HG03175 (cell line): Measurements from ENCODE around the gene DDX21.
"Not testable (repeated sequence)": the region's sequence is repeated elsewhere in the genome, so short reads cannot be mapped to it uniquely, and the experiment has no call there.

Experiments
- ATAC-seq: cut with Tn5 transposase; IDR thresholded peaks from one replicate; pipeline ENCODE4 v1.9.1; 2021; ENCODE audit warnings: mild to moderate bottlenecking, moderate library complexity; ENCODE audit not compliant: unreplicated experiment

The DDX21 gene

GRCh38 chr10:68987611-68988010 lies 31.6 kb downstream of the DDX21 start:
- ATAC-seq = no peak

DNA sequence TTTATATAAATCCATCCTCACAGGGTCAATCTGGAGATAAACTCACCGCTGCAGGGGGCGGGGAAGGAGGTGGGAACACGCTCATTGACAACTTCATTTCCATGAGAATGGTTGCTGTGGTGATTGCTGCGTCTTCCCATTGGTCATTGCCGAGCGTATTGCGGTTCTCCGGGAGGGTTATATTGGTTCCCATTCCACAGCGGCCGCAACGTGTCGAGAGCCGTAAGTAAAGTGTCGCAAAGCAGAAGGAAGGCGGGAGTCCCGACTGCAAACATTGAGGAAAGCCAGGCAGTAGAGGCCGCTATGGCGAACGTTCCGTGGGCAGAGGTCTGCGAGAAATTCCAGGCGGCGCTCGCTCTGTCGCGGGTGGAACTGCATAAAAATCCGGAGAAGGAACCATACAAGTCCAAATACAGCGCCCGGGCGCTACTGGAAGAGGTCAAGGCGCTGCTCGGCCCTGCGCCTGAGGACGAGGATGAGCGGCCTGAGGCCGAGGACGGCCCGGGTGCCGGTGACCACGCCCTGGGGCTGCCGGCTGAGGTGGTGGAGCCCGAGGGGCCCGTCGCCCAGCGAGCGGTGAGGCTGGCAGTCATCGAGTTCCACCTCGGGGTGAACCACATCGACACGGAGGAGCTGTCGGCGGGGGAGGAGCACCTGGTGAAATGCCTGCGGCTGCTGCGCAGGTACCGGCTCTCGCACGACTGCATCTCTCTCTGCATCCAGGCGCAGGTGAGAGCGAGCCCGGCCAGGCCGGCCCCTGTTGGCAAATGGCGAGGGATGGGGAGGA lies 32.8 kb downstream of the DDX21 start, which contains the start of gene KIFBP:
KIFBP (plus strand) TSS at position 274 of the 787 bp plus-strand sequence; CDS start at position 304, 30 bp downstream.
- ATAC-seq = peak; percentile 76

DNA sequence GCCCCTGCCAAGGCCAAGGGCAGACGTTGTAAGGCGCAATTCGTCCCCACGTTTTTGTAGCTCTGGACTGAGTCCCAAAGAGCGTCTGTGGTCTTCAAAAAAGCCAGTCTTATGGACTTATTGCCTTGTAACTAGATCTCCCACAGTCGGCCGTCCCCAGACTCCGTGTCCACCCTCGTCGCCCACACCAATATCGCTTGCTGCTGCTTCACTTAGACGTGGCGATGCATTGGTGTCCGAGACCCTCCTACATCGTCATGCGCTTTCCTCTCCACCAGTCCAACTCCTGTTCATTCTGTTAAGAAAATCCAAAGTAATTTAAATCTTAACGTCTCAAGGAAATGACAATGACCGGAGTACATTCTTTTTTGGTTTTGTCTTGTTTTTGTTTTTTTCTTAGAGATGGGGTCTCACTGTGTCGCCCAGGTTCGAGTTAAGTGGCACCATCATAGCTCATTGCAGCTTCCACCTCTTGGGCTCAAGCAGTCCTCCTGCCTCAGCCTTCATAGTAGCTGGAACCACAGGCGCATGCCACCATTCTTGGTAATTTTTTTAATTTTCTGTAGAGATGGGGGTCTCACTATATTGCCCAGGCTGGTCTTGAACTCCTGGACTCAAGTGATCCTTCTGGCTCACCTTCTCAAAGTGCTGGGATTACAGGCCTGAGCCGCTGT lies 33.5 kb downstream of the DDX21 start:
- no peak for ATAC-seq

- ATAC-seq = no peak
These were observed 36.9 kb downstream of the DDX21 start for GRCh38 chr10:68992636-68993440.

DNA sequence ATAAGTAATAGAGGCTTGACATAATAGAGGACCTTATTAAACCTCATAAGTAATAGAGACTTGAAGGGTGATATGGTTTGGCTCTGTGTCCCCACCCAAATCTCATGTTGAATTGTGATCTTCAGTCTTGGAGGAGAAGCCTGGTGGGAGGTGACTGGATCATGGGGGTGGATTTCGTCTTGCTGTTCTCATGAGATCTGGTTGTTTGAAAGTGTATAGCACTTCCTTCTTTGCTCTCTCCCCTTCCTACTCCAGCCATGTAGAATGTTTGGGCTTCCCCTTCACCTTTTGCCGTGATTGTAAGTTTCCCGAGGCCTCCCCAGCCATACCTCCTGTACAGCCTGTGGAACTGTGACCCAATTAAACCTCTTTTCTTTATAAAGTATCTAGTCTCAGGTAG lies 41.2 kb downstream of the DDX21 start:
- ATAC-seq = no peak

GRCh38 chr10:69004821-69005220 lies 48.9 kb downstream of the DDX21 start:
- ATAC-seq = no peak

- ATAC-seq = no peak
These were observed 49.9 kb downstream of the DDX21 start for GRCh38 chr10:69005704-69006485.

GRCh38 chr10:69007260-69007659 lies 51.3 kb downstream of the DDX21 start:
- ATAC-seq = no peak

DNA sequence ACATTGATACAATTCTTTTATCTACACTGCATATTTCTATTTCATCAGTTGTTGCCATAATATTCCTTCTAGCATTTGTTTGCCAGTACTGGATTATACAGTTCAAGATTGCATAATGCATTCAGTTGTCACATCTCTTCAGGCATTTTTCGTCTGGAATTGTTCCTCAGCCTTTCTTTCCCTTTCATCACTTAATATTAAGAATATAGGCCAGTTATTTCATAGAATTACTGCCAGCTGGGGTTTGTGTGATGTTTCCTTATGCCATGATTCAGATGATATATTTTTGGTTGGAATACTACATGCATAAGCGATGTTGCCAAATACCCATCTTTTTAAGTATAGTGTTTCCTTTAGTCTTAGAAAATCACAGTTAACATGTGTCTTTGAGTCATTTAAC lies 53.4 kb downstream of the DDX21 start:
- ATAC-seq = no peak

DNA sequence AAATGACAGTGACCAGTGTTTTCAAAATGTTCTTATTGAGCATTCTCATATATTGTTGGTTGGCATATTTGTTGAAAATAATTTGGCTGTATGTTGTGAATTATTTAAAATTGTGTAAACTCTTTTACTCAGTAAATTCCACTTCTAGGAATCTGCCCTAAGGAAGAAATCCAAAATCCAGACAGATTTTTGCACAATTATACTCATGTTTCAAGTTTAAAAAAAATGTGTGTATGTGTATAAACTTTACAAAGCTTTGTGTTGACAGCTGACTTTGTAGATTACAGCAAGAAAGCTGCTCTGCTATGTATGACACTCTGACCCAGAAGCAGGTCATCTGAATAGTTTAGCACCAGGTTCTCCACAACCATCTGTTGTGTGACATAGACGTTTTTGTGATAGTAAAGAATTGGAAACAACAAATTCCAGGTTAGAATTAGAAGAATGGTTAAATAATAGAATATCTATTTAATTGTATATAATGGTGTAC lies 54.2 kb downstream of the DDX21 start:
- no peak for ATAC-seq

DNA sequence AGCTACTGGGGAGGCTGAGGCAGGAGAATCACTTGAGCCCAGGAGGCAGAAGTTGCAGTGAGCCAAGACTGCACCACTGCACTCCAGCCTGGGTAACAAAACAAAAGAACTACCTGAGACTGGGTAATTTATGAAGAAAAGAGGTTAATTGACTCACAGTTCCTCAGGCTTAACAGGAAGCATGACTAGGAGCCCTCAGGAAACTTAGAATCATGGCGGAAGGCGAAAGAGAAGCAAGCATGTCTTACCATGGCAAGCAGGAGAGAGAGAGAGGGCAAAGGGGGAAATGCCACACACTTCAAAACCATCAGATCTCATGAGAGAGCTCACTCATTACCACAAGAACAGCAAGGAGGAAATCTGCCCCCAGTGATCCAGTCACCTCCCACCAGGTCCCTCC lies 56.8 kb downstream of the DDX21 start:
- ATAC-seq = not testable (repeated sequence)

- no peak for ATAC-seq
These were observed 58.2 kb downstream of the DDX21 start for GRCh38 chr10:69014171-69014570.

GRCh38 chr10:69018613-69019012 lies 62.6 kb downstream of the DDX21 start:
- no peak for ATAC-seq

- no peak for ATAC-seq
These were observed 66.6 kb downstream of the DDX21 start for GRCh38 chr10:69022611-69023010.

DNA sequence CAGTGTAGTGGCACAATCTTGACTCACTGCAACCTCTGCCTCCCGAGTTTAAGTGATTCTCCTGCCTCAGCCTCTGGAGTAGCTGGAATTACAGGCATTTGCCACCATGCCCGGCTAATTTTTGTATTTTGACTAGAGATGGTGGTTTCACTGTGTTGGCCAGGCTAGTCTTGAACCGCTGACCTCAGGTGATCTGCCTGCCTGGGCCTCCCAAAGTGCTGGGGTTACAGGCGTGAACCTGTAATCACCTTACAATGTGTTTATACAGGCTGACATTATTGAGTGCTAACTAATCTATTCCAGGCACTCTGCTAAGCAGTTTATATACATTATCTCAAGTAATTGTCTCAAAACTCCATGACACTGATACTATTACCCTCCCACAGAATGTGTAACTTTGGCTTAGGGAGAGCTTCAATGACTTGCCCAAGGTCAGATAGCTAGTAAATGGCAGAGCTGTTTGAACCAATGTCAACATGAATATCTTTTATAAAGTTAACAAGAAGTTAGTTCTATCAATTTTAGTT lies 69.5 kb downstream of the DDX21 start:
- no peak for ATAC-seq

- ATAC-seq = no peak
These were observed 77.3 kb downstream of the DDX21 start for GRCh38 chr10:69033256-69033655.
